ENCODE results near the gene SMIM13. TPM values are rescaled to one million over a fixed set of nuclear protein-coding genes. Genes with fewer than 3 reads are reported as not detected.

Gene SMIM13
- total and polyA plus RNA-seq, 2 of the 4 experiments (the other 2 are of a cell fraction): 5.4 to 10.0 TPM

DNA sequence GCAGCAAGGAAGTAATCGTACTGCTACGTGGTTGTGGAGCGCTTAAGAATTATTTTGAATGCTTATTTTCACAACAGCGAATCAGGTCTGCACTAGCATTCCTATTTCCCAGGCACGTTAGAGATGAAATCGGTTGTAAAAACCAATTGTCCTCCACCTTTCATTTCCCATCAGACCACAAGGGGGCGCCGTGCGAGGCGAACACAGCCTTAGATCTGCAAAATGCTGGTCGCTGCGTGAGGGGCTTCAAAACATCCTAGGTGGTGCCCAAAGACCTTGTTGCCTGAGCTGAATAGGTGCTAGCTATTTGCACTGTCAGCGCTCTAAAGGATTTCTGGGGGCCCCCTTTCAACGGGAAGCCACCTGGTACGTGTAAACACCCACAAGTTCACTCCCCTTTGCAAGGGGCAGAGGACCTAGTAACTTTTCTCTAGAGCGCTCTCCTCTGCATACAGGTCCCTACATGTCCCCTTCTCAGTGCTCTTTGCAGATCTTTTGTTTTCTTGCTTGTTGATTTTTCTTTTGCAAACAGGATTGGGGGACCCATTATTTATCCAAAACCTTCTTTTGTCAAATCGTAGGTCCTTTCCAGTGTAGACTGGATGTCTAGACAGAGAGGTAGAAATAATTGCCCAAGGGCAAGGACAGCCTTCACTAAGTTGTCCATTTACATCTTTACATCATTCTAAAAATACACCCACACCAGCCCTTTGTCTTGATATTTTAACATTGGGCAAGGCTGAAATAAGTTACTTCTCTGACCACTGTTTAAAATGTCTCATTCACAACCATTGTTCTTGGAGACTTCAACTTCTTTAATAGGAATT, 79.1 kb downstream of the SMIM13 start:
- TF ChIP-seq MAFK (IDR thresholded peaks at IDR 0.05; ENCODE audit: low read depth, low read length) (peak; percentile 56), SMC3 (IDR thresholded peaks at IDR 0.05; ENCODE audit: low read depth, low read length) (peak; percentile 83), CHD1 (IDR thresholded peaks at IDR 0.05; ENCODE audit: low read depth, low read length) (no peak), RAD21 (IDR thresholded peaks at IDR 0.05; ENCODE audit: low read length) (peak; percentile 73), CEBPB (IDR thresholded peaks at IDR 0.05; ENCODE audit: low read depth, low read length) (no peak)
- TF ChIP-seq, protein P1, sequence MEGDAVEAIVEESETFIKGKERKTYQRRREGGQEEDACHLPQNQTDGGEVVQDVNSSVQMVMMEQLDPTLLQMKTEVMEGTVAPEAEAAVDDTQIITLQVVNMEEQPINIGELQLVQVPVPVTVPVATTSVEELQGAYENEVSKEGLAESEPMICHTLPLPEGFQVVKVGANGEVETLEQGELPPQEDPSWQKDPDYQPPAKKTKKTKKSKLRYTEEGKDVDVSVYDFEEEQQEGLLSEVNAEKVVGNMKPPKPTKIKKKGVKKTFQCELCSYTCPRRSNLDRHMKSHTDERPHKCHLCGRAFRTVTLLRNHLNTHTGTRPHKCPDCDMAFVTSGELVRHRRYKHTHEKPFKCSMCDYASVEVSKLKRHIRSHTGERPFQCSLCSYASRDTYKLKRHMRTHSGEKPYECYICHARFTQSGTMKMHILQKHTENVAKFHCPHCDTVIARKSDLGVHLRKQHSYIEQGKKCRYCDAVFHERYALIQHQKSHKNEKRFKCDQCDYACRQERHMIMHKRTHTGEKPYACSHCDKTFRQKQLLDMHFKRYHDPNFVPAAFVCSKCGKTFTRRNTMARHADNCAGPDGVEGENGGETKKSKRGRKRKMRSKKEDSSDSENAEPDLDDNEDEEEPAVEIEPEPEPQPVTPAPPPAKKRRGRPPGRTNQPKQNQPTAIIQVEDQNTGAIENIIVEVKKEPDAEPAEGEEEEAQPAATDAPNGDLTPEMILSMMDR (conservative IDR thresholded peaks at IDR 0.05; ENCODE audit: low read depth, low read length): peak; percentile 70
- intact Hi-C loops (cut with micrococcal nuclease) (loop anchor here (1.0 to 2.0 kb wide), 2 partner anchors 60 to 324 kb away; partner anchors contain the start of gene NEDD9), in situ Hi-C loops (cut with MboI; ENCODE audit: low sequenced_read_pairs) (no loop called here), dilution Hi-C loops (cut with HindIII; ENCODE audit: low sequenced_read_pairs, unreplicated experiment) (no loop called here)
- Histone ChIP-seq H2BK120ac (ENCODE audit: low read depth, low read length) (peak overlapping the region; percentile 21), H3K56ac (ENCODE audit: extremely low read depth, insufficient read depth, low read length) (no peak overlapping the region), H4K20me1 (ENCODE audit: insufficient read depth, low read length) (no peaks in the 10 kb centered on the region), H3K18ac (ENCODE audit: low read depth, low read length) (no peak overlapping the region), H3K9me3 (ENCODE audit: control insufficient read depth, insufficient read depth, low read length) (no peaks in the 10 kb centered on the region), H3K9ac (ENCODE audit: low read depth, low read length) (no peak overlapping the region), H3K23ac (ENCODE audit: low read depth, low read length) (no peak overlapping the region), H2BK5ac (ENCODE audit: low read depth, low read length, poor library complexity, severe bottlenecking) (no peak overlapping the region), H2AFZ (replicated peaks; ENCODE audit: low read length, poor library complexity) (peak overlapping the region; percentile 56), H3K79me1 (ENCODE audit: low read depth in 1 of 2, low read length in 2 of 2) (no peaks in the 10 kb centered on the region), H3K9me1 (ENCODE audit: insufficient read depth, low read length) (no peaks in the 10 kb centered on the region), H2BK15ac (ENCODE audit: low read depth, low read length) (peak overlapping the region; percentile 8; the same call in 1 of the 3 replicates), H2BK20ac (ENCODE audit: low read depth, low read length) (peak overlapping the region; percentile 28; the same call in 1 of the 2 replicates), H4K91ac (ENCODE audit: insufficient read depth, low read depth, low read length) (no peak overlapping the region), H2AK9ac (replicated peaks; ENCODE audit: low read depth, low read length, poor library complexity) (no peak overlapping the region), H3K4me1 (ENCODE audit: control insufficient read depth, insufficient read depth, low read length) (no peaks in the 10 kb centered on the region), H3K36me3 (ENCODE audit: control insufficient read depth, insufficient read depth, low read length) (no peaks in the 10 kb centered on the region), H3K4ac (ENCODE audit: low read depth, low read length) (0 out of 2 replicates have a peak overlapping the region, but pooled peaks have one; percentile 9), H3K4me3 (ENCODE audit: insufficient read depth, low read depth, low read length) (no peak overlapping the region), H4K8ac (ENCODE audit: low read depth in 2 of 2, low read length in 2 of 2) (peak overlapping the region in 1 of 2 experiments; percentile 6; a peak in 1 of 4 replicates), H3K27ac (ENCODE audit: insufficient read depth, low read length) (no peak overlapping the region), H3K14ac (replicated peaks; ENCODE audit: low read depth, low read length) (no peak overlapping the region), H2AK5ac (ENCODE audit: low read depth, low read length) (peak overlapping the region; percentile 50; the same call in 1 of the 2 replicates), H3K4me2 (ENCODE audit: low read depth, low read length) (no peak overlapping the region), H4K5ac (ENCODE audit: low read depth, low read length) (no peak overlapping the region), H3K27me3 (ENCODE audit: control insufficient read depth, insufficient read depth, low read length) (no peaks in the 10 kb centered on the region)
- ATAC-seq (ENCODE audit: low read depth) (peak; percentile 62), DNase-seq (peak; percentile 27)
- 24% methylated on average over 8 of the region's 17 CpGs; no CpG with 5 or more reads in 1 of the 2 experiments for WGBS, 2 experiments (ENCODE audit: extremely low coverage in 2 of 2, insufficient read length in 1 of 2)
- ChIA-PET POLR2A (ENCODE audit: unreplicated experiment) (no interaction called here), CTCF (no interaction called here)
- BruUV-seq (replicated peaks): no TSS peak
